GM11168 (cell line): ENCODE measurements around the gene KCNH3.
"Not testable (repeated sequence)": the region's sequence is repeated elsewhere in the genome, so short reads cannot be mapped to it uniquely, and the experiment has no call there.

Source experiments
- in situ Hi-C: fragments of 300-500 bp; cut with MboI; formaldehyde crosslinking; loops from one replicate; pipeline ENCODE4 v1.12.0; 2022; ENCODE audit warnings: low sequenced_read_pairs; ENCODE audit not compliant: unreplicated experiment

KCNH3 gene

DNA sequence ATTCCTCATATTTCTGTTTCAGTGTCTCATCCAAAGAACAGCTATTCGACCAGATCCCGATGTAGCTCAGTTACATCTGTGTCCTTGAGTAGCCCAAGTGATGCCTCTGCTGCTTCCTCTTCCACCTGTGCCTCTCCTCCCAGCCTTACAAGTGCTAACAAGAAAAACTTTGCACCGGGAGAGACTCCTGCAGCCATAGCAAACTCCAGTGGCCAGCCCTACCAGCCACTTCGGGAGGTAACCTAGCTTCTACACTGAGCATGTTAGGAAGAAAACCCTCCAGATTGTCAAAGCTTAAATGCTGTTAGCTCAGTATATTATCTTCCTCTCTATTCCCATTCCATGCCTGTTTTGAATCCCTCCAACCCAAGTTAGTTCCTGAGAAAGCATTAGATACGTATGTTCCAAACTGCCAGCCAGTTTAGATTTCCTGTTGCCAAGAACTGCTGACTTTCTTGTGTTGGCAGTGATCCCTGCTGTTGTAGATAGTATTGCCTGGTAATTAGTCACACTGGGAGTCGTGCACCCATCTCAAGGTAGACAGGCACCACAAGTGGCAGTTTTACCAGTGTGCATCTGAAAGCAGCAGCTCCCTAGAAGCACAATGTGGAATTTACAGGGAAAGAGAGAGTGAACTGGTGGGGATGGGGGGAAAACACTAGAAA lies 14.0 kb upstream of the KCNH3 start:
- in situ Hi-C loops: no loop called here

DNA sequence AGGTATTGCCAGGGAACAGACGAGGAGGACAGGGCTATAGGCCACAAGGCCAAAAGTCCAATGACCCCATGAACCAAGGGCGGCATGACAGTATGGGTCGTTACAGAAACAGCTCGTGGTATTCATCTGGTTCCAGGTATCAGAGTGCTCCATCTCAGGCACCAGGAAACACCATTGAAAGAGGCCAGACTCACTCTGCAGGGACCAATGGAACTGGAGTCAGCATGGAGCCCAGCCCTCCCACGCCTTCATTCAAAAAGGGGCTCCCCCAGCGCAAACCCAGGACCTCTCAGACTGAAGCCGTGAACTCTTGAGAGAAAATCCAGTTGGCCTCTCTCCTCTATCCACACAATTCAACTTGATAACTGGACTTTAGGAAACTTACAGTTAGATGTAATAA lies 12.9 kb upstream of the KCNH3 start:
- in situ Hi-C loops: no loop called here

DNA sequence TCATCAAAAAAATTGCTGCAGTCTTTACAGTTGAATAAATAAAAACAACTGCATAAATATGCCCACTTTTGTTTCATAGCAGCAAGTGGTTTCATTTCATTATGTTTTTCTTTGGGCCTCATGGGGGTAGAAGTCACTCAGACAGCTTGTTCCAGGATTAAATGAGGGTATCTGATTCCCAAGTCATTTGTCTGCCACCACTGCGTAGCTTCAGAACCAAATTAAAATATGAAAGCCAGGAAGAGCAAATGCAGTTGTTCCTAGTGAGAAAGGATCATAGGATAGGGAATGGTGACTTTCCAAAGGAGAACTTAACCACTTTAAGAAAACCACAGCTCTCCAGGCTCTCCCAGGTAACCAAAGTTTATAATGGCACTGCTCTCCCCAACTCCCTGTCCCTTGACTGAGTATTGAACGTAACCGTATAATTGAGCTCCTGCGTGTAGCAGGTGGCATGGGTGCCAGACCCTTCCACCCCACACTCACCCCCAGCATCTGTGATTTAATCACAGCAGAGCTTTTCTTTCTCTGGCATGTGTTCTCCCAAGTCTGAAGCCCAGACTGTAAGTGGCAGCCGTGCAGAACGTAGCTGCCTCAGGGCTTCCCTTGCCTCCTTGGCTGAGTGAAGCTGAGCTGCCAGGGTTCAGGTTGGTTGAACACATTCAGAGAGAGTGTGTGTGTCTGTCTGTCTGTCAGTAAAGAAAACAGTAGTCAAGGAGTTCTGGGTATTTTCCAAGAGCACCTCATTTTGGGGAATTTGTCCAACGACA lies 11.3 kb upstream of the KCNH3 start:
- in situ Hi-C loops: no loop called here

DNA sequence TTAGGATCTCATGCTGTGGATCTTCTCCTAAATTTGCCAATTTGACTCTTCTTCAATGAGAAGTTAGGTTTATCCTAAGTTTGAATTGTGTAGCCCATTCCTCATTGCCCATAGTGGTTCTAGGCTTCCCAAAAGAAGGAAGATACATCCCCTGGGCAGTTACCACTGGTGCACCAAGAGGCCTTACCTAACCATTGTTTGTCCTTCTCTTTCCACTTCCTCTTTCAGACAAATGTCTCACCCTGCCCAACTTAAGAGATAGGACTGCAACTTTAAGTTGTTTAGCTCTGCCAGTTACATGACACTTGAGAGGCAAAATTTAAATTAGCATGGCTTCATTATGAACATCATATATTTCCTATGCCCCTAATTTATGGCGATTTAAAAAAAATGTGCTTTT lies 9.4 kb upstream of the KCNH3 start:
- in situ Hi-C loops: no loop called here

DNA sequence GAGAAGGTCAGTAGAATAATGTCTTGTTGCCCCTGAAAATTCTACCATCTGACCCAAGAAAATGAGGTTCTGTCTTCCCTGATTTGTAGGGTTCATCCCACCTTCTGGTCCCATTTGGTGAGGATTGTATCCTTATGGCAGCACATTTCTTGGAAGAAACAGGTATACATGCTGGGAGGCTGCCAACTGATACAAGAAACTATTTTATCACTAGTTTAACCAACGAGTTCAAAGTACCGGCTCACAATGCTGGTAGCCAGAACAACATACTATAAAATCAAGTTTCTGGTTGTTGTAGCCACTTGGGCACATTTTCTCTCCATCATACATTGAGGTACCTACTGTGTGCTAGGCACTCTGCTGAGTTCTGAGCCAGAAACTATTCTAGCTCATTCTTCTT lies 7.1 kb upstream of the KCNH3 start:
- in situ Hi-C loops: no loop called here

DNA sequence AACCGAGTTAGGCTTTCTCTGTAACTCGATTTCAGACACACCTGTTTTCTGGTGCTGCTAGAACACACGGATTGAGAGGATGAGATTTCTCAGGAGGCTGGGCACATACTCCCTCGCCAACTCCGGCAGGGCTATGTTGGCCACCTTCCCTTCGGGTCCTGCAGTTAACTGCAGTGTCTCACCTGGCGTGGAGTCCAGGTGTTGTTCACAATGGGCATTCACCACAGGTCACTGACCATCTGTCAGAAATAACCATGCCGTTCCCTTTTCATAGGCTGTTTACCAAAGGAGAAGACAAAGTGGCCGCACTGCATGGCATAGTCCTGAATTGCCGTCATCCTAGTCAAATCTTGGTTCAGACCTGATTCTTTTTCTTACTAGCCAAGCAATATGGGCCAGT lies 5.5 kb upstream of the KCNH3 start:
- in situ Hi-C loops: no loop called here

DNA sequence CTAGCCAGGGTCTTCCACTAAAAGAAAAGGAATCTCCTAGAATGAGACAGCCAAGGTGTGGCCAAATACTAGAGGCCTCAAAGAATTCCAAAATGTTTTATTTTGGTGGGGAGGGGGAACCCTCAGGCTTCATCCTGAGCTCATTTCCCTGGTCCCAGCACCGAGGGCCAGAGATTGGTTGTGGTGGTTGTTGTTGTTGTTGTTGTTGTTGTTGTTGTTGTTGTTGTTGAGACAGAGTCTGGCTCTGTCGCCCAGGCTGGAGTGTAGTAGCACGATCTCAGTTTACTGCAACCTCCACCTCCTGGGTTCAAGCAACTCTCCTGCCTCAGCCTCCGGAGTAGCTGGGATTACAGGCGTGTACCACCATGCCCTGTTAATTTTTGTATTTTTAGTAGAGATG lies 4.7 kb upstream of the KCNH3 start:
- in situ Hi-C loops: not testable (repeated sequence)

DNA sequence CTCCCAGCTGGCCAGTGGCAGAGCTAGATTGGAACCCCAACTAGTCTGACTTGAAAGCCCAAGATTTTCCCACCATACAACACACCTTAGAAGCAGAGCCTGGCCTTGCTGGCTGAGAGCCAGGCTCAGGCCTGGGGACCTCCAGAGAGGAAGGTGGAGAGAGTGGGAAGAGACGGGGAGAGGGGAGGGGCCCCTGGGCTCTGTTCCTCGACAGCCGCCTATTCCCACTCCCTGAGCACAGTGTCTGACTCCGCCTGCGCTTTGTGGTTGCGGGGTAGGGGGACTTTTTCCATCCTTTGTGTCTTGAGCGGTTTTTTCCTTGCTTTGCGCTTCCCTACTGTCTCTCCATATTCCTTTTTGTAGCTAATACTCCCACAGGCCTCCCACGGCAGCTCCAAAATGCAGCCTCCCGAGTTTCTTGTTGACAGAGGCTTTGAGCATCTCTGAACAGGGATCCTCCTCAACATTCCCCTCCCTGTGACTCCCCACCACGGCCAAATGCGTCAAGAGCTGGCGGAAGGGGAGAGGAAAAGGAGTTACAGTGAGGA lies 4.0 kb upstream of the KCNH3 start:
- in situ Hi-C loops: no loop called here

DNA sequence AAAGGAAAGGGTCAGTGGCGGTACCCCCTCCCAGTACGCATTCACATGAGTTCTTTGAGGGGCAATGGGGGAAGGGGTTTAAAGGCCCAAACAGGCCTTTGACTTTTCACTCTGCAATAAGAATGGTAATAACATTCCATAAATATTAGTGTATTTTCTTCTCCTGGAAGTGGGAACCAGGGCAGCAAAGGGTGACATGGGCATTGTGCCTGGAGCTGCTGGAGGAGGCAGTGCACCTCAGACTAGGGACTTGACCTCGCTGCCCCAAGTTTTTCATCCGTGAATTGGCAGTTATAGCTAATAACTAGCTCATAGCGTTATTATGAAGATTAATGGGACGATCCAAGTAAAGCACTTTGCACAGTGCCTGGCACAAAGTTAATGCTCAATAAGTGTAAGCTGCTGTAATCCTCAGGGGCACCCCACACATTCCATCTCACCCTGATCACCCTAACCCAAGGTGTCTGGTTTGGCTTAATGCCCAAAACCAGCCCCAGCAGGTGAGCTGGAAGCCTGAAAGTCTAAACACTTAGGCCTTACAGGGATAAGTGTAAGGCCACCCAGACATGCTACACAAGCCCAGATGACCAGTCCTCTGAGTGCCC lies 2.8 kb upstream of the KCNH3 start:
- in situ Hi-C loops: no loop called here

DNA sequence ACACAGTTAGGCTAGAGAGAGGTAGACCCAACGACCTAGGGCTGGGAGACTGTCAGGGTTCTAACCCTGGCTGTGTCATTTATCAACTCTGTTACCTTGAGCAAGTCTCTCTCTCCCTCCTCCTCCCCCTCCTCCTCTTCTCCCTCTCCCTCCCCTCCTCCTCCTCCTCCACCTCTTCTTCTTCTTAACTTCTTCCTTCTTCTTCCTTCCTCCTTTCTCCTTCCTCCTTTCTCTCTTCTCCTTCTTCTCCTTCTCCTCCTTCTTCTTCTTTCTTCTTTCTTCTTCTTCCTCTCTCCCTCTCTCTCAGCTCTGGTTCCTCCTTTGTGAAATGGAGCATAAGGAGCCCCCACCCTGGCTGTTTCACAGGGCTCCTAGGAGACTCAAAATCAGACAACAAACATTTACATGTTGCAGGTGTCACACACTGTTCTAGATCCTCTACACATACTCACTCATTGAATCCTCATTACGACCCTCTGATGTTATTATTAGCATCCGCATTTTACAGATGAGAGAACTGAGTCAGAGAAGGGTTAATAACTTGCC lies 2.2 kb upstream of the KCNH3 start:
- in situ Hi-C loops: no loop called here

DNA sequence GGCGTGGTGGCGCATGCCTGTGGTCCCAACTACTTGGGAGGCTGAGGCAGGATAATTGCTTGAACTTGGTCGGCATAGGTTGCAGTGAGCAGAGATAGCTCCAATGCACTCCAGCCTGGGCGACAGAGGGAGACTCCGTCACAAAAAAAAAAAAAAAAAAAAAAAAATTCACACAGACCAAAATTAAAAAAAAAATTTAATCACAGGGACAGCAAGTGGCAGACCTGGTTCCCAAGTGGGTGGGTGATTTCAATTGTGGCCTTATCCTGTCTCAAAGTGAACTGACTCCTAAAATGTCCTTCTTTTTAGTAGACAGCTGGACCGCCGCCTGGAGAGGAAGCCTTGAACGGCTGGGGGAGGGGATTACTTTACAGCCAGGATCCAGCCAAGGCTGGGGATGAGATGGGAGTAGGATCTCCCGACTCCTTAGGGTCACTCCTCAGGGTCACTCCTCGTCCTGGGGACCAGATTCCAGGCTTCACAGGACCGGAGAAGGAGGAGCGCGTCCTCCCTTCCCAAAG lies 1.5 kb upstream of the KCNH3 start:
- in situ Hi-C loops: no loop called here

DNA sequence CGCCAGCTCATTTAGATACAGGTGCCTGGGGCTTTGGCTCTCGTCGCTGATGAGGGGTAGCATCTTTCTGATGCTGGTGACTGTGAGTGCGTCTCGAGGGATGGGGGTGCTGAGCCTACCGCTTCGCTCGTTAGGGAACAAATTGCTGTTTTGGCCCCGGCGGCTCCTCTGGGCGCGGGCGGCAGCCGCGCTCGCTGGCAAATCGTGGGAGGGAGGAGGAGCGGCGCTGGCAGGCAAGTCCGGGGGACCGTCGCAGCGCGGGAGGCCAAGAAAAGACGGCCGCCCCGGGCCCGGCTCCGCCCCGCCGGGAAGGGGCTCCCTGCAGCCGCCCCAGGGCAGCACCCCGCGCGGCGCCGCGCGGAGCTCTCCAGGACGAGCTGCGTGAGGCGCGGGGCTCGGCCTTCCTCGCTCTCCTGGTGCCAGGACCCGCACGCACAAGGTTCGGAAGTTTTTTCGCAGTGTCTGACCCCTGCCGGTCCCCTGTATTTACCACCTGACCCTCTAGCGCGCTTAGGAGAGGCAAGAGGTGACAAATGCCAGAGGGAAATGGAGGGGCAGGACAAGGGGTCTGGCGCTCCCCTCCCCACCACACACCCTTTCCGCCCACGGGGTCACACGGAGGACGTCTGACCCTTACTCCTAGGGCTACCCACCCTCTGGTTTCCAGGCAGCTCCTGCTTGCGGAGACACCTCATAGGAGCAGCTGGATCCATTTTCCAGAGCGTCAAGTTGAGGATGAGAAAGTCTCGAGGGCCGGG lies 899 bp upstream of the KCNH3 start:
- in situ Hi-C loops: no loop called here

DNA sequence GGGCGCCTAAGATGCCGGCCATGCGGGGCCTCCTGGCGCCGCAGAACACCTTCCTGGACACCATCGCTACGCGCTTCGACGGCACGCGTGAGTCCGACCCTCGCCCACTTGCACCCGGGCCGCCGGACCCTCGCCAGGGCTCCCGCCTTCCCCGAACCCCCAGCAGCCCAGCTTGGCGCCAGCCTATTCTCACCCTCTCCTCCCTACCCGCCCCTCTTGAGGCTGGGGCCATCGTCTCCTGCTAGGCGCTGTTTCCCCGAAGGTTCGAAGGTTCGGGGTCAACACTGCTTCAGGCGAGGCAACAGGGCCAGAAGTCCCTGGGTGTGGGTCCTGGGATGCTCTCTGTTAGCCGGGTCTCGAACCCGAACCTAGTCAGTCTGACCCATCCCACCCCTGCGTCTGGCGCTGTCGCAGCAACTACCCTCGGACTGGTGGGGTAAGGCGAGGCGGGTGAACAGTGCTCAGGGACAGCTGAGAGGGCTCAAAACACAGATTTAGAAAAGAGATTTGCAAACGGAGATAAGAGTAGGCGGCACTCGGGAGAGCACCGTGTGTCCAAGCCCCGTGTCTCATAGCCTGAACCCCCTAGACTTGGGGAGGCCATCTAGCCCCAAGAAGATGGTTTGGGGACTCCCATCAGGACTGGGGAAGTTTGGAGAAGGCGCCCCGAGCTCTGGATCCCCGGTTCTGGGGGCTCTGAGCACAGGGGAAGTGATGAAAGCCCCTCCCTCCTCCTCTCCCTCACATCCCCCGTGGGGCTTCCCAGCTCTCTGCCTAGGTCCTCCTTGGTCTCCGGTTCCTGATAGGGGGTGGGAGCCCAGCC lies 787 bp downstream of the KCNH3 start:
- in situ Hi-C loops: no loop called here

DNA sequence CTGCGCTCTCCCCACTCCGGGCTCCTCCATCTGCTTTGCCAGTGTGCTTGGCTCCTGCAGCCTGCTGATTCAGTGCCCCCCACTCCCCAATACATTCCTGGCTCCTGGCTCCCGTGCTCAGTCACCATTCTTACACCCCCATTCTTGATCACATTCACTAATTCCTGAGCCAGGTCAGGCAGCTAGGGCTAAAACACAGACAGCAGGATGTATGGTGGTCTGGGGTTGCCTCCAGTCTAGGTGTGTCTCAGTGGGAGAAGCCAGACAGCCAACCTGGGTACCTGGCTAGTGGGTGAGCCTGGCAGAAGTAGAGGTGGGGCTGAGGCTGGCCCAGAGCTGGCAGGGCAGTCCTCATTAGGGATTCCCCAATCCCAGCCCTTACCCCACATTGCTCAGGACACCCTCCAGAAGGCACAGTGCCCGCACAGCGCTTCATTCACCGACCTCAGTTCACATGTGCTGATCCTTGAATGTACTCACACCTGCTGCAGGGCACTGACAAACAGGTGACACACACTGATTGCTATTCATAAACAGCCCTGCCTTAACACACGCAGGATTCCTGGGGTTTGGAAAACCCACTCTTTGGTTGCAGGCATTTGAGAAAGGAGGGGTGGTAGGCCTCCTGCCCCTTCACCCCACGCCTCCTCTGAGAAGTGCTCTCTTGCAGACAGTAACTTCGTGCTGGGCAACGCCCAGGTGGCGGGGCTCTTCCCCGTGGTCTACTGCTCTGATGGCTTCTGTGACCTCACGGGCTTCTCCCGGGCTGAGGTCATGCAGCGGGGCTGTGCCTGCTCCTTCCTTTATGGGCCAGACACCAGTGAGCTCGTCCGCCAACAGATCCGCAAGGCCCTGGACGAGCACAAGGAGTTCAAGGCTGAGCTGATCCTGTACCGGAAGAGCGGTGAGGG lies 1.7 kb downstream of the KCNH3 start:
- in situ Hi-C loops: no loop called here

DNA sequence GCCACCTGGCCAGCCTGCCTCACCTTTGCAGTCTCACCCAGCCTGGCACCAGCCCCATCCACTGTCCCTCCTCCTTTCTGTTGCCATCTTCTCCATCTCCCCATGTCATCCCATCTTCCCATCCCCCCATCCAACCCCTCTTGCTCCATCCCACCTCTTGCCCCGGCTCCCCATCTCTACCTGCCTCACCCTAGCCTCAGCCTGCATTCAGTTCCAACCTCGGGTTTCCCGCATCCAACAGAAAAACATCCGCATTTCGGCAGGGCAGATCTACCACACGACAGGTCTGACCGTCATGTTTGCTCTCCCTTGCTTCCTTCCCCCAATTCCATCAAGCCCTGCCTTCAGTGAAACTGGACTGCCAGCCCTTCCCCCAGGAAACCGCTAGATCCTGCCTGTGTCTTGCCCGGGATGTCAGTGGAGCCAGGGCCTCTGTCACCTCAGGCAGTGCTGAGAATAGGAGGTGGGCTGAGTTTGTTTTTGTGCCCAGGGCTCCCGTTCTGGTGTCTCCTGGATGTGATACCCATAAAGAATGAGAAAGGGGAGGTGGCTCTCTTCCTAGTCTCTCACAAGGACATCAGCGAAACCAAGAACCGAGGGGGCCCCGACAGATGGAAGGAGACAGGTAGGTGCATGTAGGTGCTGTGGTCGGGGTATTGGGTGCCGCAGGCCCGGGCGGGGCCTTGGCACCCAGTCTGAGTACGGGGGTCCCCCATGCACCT lies 2.5 kb downstream of the KCNH3 start:
- in situ Hi-C loops: no loop called here

DNA sequence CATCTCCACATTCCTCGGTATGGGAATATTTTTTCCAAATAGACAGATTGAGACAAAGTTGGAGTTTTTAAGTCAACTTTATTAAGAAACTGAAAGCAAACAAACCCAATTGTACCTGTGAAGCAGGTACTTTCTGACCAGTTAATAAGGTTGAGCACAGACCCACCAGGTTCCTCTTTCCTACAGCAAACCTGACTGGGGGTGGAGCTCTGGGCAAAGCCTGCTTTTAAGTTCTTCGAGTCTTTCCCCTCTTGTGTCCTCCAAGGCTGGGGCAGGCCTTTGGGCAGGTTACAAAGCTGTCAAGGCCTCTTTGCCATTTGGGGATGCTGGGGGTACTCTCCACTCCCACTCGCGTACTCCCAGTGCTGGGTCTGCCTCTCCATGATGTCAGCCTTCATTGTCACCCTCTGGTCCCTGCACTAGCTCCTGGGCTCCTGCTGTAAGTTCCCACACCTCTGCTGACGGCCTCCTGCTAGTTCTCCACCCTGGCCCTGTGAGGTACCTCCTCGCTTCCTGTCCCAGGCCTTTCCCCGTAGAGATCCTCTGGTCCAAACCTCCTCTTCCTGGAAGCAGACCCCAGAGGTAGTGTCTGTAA lies 3.2 kb downstream of the KCNH3 start:
- in situ Hi-C loops: no loop called here

DNA sequence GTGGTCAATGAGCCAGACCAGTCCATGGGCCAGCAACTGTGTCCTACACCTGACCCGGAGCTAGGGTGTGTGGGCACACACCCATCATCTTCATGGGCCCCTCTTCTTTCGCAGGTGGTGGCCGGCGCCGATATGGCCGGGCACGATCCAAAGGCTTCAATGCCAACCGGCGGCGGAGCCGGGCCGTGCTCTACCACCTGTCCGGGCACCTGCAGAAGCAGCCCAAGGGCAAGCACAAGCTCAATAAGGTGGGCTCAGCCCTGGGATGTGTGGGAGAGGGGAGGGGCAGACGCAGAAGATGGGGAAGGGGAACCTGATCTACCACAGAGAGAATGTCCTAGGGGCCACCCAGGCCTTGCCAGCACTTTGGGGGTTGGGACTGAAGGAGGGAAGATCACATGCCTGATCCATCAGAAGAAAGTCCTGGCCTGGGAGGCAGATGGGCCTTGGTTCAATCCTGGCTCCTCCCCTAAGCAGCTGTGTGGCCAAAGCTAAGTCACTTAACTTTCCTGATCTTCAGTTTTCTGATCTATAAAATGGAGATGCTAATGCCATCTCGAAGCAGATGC lies 3.8 kb downstream of the KCNH3 start:
- in situ Hi-C loops: no loop called here
